HepG2 (cell line): Measurements from ENCODE around the gene IRX2. TPM values are rescaled to one million over a fixed set of nuclear protein-coding genes. Genes with fewer than 3 reads are reported as not detected.
A peak's percentile ranks its signal among the peaks of the same experiment; 100 is the strongest.

Source experiments
- ATAC-seq: fragments of 200-7000 bp; cut with Tn5 transposase; 3 replicates; pipeline ENCODE4 v1.9.1; 2020; ENCODE audit warnings: mild to moderate bottlenecking, moderate library complexity
- BruUV-seq: library from RNA; stranded (reverse); fragments of 400-500 nt; replicated peaks from 2 replicates; lab custom pipeline; 2021; lab: Mats Ljungman, UMichigan
- CTCF ChIA-PET: fragments of 300-600 bp; formaldehyde crosslinking; extraction: SDS; loops from one replicate; lab custom pipeline; 2021; ENCODE audit warnings: low total read pairs, inconsistent platforms, low intra/inter-chr PET ratio; lab: Yijun Ruan, JAX
- POLR2A ChIA-PET: fragments of 350-600 bp; sonication (Branson Sonifier 250); formaldehyde crosslinking; loops from one replicate; lab custom pipeline; 2020; ENCODE audit warnings: antibody characterized with exemption, inconsistent platforms; lab: Yijun Ruan, JAX
- DNase-seq: peaks from one replicate; pipeline ENCODE4 v3.0.0-alpha.2; 2015; ENCODE audit warnings: low spot score
- FAIRE-seq: peaks from 3 replicates; lab custom pipeline; 2011; peaks lifted over from hg19 to GRCh38; lab: Jason Lieb, UNC
- H2AFZ ChIP-seq: one replicate; pipeline ENCODE4 v1.6.1; 2011; ENCODE audit warnings: low read length, inconsistent platforms
- H3K27ac ChIP-seq: fragments of 300-600 bp; 3 replicates; pipeline ENCODE4 v1.8.0; 2011; ENCODE audit warnings: mixed run types, mild to moderate bottlenecking, mixed read lengths, low read length, inconsistent platforms; ENCODE audit not compliant: insufficient read depth; ENCODE audit errors: extremely low read length
- H3K27me3 ChIP-seq, 2 experiments: fragments of 200-600 bp in 1 of 2; 2 replicates in 1 of 2; 3 replicates in 1 of 2; pipeline versions ENCODE4 v1.6.0 to v1.8.0; 2011; ENCODE audit warnings: low read length in 2 of 2, mild to moderate bottlenecking in 2 of 2, moderate library complexity in 2 of 2, inconsistent platforms in 1 of 2; ENCODE audit not compliant: insufficient read depth in 2 of 2, control insufficient read depth in 1 of 2
- H3K36me3 ChIP-seq, 2 experiments: fragments of 200-600 bp in 1 of 2; replicated peaks in 1 of 2; 2 replicates in 1 of 2; 3 replicates in 1 of 2; pipeline versions ENCODE4 v1.5.1 to v1.8.0; 2011; ENCODE audit warnings: low read length in 2 of 2, inconsistent platforms in 1 of 2; ENCODE audit not compliant: insufficient read depth in 2 of 2, control insufficient read depth in 1 of 2
- H3K4me1 ChIP-seq: 2 replicates; pipeline ENCODE4 v1.5.1; 2012; ENCODE audit warnings: low read length, inconsistent platforms; ENCODE audit not compliant: insufficient read depth
- H3K4me2 ChIP-seq: 2 replicates; pipeline ENCODE4 v1.6.0; 2011; ENCODE audit warnings: low read depth, low read length, inconsistent platforms
- H3K4me3 ChIP-seq, 3 experiments: fragments of 200-600 bp in 1 of 3; sonication (generic), shearing (Covaris generic) in 1 of 3; replicated peaks in 1 of 3; 2 replicates each; pipeline ENCODE4 v1.5.1; 2011 to 2016; ENCODE audit warnings: low read length in 3 of 3, inconsistent platforms in 2 of 3, low read depth in 2 of 3, mild to moderate bottlenecking in 2 of 3, control low read depth in 1 of 3, mixed read lengths in 1 of 3; ENCODE audit not compliant: insufficient read depth in 1 of 3
- H3K79me2 ChIP-seq: one replicate; pipeline ENCODE4 v1.6.1; 2011; ENCODE audit warnings: low read length, inconsistent platforms; ENCODE audit not compliant: insufficient read depth
- H3K9ac ChIP-seq: 2 replicates; pipeline ENCODE4 v1.6.0; 2011; ENCODE audit warnings: mild to moderate bottlenecking, low read depth, low read length, inconsistent platforms; ENCODE audit not compliant: insufficient read depth
- H3K9me3 ChIP-seq: 2 replicates; pipeline ENCODE4 v1.5.1; 2012; ENCODE audit warnings: mild to moderate bottlenecking, low read length
- H4K20me1 ChIP-seq: 2 replicates; pipeline ENCODE4 v1.6.0; 2011; ENCODE audit warnings: inconsistent platforms, mild to moderate bottlenecking, low read length, moderate library complexity; ENCODE audit not compliant: insufficient read depth
- DR1 ChIP-seq: sonication (generic); formaldehyde crosslinking; IDR thresholded peaks from 2 replicates; pipeline ENCODE4 v1.8.0; 2021; ENCODE audit warnings: mild to moderate bottlenecking, missing genetic modification reagents, inconsistent platforms
- HIC2 ChIP-seq: sonication (generic); formaldehyde crosslinking; IDR thresholded peaks from 2 replicates; pipeline ENCODE4 v1.9.0; 2022; ENCODE audit warnings: low read depth, missing genetic modification reagents
- IKZF5 ChIP-seq: IDR thresholded peaks from 2 replicates; pipeline ENCODE4 v1.6.1; 2018; ENCODE audit warnings: missing genetic modification reagents, mild to moderate bottlenecking, missing compliant biosample characterization
- KAT2B ChIP-seq: fragments of 150-350 bp; IDR thresholded peaks from 2 replicates; pipeline ENCODE4 v1.6.1; 2014; ENCODE audit warnings: low read depth, low read length, borderline replicate concordance
- MAFF ChIP-seq: IDR thresholded peaks from 2 replicates; pipeline ENCODE4 v1.6.1; 2011; ENCODE audit warnings: low read depth, low read length, improper control_type of control experiment
- MAFK ChIP-seq, 2 experiments: IDR thresholded peaks in 1 of 2; conservative IDR thresholded peaks in 1 of 2; 2 replicates each; pipeline ENCODE4 v1.6.1; 2011; ENCODE audit warnings: improper control_type of control experiment in 2 of 2, low read length in 2 of 2
- MED13 ChIP-seq: sonication (generic); formaldehyde crosslinking; IDR thresholded peaks from 2 replicates; pipeline ENCODE4 v1.5.0; 2020; ENCODE audit warnings: missing genetic modification reagents
- NCOA5 ChIP-seq: sonication (generic); formaldehyde crosslinking; IDR thresholded peaks from 2 replicates; pipeline ENCODE4 v1.4.0; 2020; ENCODE audit warnings: missing genetic modification reagents
- SALL2 ChIP-seq: sonication (generic); formaldehyde crosslinking; IDR thresholded peaks from 2 replicates; pipeline ENCODE4 v1.8.1; 2023; ENCODE audit warnings: mild to moderate bottlenecking, missing genetic modification reagents, inconsistent platforms
- YY1 ChIP-seq: IDR thresholded peaks from 2 replicates; pipeline ENCODE4 v1.6.1; 2011; ENCODE audit warnings: low read length, low read depth, moderate library complexity, mild to moderate bottlenecking; ENCODE audit not compliant: insufficient read depth, insufficient replicate concordance
- ZBTB10 ChIP-seq: sonication (generic); formaldehyde crosslinking; IDR thresholded peaks from 2 replicates; pipeline ENCODE4 v1.4.0; 2020; ENCODE audit warnings: missing genetic modification reagents, borderline replicate concordance
- ZNF263 ChIP-seq: sonication (generic); formaldehyde crosslinking; IDR thresholded peaks from 2 replicates; pipeline ENCODE4 v1.4.0; 2020; ENCODE audit warnings: missing genetic modification reagents
- ZNF772 ChIP-seq: sonication (generic); formaldehyde crosslinking; IDR thresholded peaks from 2 replicates; pipeline ENCODE4 v1.5.0; 2020; ENCODE audit warnings: mild to moderate bottlenecking, missing genetic modification reagents
- ZNF788 ChIP-seq: sonication (generic); formaldehyde crosslinking; IDR thresholded peaks from 2 replicates; pipeline ENCODE4 v1.5.0; 2020; ENCODE audit warnings: mild to moderate bottlenecking, missing genetic modification reagents, borderline replicate concordance
- WGBS: methylation state at CpG from one replicate; pipeline ENCODE4 v1.1.6; 2017; ENCODE audit warnings: low lambda C conversion rate; 5-methylcytosine and 5-hydroxymethylcytosine counted together
- in situ Hi-C: cut with HindIII; loops from 2 replicates; pipeline ENCODE4 v1.10.0; 2017; ENCODE audit warnings: low pct_unique_long_range_greater_than_20kb; ENCODE audit not compliant: extremely low pct_ligation_motif_present
- intact Hi-C: fragments of 100-400 bp; cut with micrococcal nuclease; formaldehyde crosslinking; loops from one replicate; pipeline ENCODE4 v1.10.0; 2022; ENCODE audit not compliant: unreplicated experiment
- polyA plus RNA-seq, 8 experiments: library from polyadenylated mRNA; depleted of rRNA in 3 of 8; stranded (reverse) in 7 of 8; unstranded in 1 of 8; fragments of >200 nt; fragmentation: Illumina TruSeq in 4 of 8; extraction: Trizol in 4 of 8; gene quantifications; 2 replicates each; pipeline versions ENCODE4 v1.2.1 to v1.2.3, GENCODE V29; 2011 to 2016; ENCODE audit warnings: low read depth in 4 of 8, missing spikeins in 1 of 8, mixed read lengths in 1 of 8; ENCODE audit not compliant: insufficient read depth in 1 of 8
- total RNA-seq, 5 experiments: library from RNA; depleted of rRNA; stranded (reverse); fragments of >200 nt; fragmentation: Illumina TruSeq; extraction: Trizol; gene quantifications; 2 replicates each; pipeline ENCODE4 v1.2.3, GENCODE V29; 2016; ENCODE audit warnings: low read depth in 1 of 5

Gene IRX2
- total and polyA plus RNA-seq, 2 of the 13 experiments (the other 11 are each of a cell fraction or from before 2014, with no cell fraction given): not detected

- 21% methylated on average over 7 of the region's 11 CpGs for WGBS
- Histone ChIP-seq H3K79me2 (no peaks in the 10 kb centered on the region), H3K27ac (no peak overlapping the region), H3K4me2 (no peak overlapping the region), H3K9me3 (no peaks in the 10 kb centered on the region), H4K20me1 (no peaks in the 10 kb centered on the region), H2AFZ (no peak overlapping the region), H3K27me3 (peaks cover 0 to 12% of the 10 kb centered on the region in 2 experiments; a peak in 4 of 5 replicates), H3K9ac (no peak overlapping the region), H3K4me3 (no peak overlapping the region), H3K4me1 (no peaks in the 10 kb centered on the region), H3K36me3 (no peaks in the 10 kb centered on the region)
- ATAC-seq (no peak), DNase-seq (no peak), FAIRE-seq (no peak)
- POLR2A ChIA-PET: no interaction called here
- intact Hi-C loops: loop anchor here (5.0 kb wide), 1 partner anchor 573 kb away; no protein-coding TSS in a partner anchor
- CTCF ChIA-PET: no interaction called here
- no TSS peak for BruUV-seq
- in situ Hi-C loops: no loop called here
- TF ChIP-seq ZBTB10 (CRISPR knock-in tag) (no peak), YY1 (no peak), SALL2 (CRISPR knock-in tag) (no peak), ZNF788 (no peak), KAT2B (no peak), MED13 (CRISPR knock-in tag) (no peak), DR1 (CRISPR knock-in tag) (no peak), MAFF (peak; percentile 60), ZNF772 (CRISPR knock-in tag) (no peak), ZNF263 (CRISPR knock-in tag) (no peak), MAFK (conservative IDR thresholded peaks at IDR 0.05 in 1 of 2, IDR thresholded peaks at IDR 0.05 in 1 of 2; ENCODE audit: low read length in 2 of 2) (peak; percentile 54 to 79; a peak in 3 of 4 replicates), IKZF5 (CRISPR knock-in tag) (no peak), NCOA5 (CRISPR knock-in tag) (no peak), HIC2 (CRISPR knock-in tag) (no peak)
Observed at GRCh38 chr5:2780421-2781171, 29.1 kb upstream of the IRX2 start.
